GM12873 (cell line): ENCODE results near the gene TRIM68.

Experiments used
- TF ChIP-seq, protein P1 (sequence below): IDR thresholded peaks from 2 replicates; pipeline ENCODE4 v1.5.1; 2012; ENCODE audit warnings: low read depth, mild to moderate bottlenecking, moderate library complexity, low read length, control low read depth; ENCODE audit not compliant: insufficient read depth; ENCODE audit errors: missing control alignments

The TRIM68 gene

DNA sequence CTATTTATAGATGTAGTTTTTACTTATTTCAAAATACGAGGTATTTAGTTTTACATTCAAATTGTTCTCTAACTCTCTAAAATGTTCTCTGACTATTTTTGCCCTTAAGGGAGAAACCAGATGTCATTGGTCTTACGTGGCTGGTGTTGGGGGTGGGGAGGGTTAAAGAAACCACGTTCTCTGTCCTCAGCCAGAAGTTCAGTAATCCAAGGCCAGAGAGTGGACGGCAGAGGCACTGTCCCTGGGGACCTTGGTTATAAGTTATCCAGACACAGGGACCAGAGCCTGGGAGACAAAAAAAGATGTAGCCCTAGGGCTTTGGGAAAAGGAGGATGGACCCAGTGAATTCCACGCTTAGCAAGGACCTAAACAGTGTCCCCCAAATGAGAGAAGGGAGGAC is 35.0 kb upstream of the TRIM68 start:
- TF ChIP-seq, protein P1, sequence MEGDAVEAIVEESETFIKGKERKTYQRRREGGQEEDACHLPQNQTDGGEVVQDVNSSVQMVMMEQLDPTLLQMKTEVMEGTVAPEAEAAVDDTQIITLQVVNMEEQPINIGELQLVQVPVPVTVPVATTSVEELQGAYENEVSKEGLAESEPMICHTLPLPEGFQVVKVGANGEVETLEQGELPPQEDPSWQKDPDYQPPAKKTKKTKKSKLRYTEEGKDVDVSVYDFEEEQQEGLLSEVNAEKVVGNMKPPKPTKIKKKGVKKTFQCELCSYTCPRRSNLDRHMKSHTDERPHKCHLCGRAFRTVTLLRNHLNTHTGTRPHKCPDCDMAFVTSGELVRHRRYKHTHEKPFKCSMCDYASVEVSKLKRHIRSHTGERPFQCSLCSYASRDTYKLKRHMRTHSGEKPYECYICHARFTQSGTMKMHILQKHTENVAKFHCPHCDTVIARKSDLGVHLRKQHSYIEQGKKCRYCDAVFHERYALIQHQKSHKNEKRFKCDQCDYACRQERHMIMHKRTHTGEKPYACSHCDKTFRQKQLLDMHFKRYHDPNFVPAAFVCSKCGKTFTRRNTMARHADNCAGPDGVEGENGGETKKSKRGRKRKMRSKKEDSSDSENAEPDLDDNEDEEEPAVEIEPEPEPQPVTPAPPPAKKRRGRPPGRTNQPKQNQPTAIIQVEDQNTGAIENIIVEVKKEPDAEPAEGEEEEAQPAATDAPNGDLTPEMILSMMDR, result no peak

DNA sequence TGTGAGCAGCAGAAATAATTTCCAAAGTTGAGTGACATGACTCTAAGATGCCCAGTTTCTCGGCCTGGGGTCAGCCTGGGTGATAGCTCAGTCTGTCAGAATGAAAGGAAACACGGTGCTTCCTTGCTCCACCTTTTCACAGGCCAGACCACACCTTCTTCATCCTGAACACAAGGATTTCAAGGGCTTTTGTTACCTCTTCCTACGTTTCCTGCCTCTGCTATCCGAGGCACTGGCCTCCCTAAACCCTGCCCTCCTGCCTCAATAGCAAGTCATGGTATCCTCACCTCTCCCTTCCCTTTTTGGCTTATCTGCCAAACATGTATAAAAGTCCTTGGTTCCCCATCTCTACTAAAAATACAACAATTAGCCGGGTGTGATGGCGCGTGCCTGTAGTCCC is 34.0 kb upstream of the TRIM68 start:
- TF ChIP-seq, protein P1, result no peak

DNA sequence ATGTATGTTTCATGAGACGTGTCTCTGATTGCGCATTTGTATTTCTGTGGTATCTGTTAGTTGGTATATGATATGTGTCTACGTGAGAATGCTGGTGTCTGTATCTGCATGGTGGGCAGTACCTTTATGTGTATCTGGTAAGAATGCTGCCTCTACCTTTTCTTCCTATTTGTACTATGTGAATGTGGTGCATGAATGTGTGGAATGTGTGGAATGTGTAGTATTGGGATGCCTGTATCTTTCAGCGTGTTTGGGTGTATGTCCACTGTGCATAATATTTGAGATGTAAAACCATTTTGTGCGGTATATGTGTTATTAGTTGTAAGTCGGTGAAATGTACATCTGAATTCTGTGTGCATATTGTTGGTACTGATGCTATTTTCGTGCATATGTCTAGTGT is 33.5 kb upstream of the TRIM68 start:
- TF ChIP-seq, protein P1, result no peak

DNA sequence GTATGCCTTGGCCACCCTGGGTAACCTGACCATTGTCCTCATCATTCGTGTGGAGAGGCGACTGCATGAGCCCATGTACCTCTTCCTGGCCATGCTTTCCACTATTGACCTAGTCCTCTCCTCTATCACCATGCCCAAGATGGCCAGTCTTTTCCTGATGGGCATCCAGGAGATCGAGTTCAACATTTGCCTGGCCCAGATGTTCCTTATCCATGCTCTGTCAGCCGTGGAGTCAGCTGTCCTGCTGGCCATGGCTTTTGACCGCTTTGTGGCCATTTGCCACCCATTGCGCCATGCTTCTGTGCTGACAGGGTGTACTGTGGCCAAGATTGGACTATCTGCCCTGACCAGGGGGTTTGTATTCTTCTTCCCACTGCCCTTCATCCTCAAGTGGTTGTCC is 31.9 kb upstream of the TRIM68 start:
- TF ChIP-seq, protein P1, result no peak

DNA sequence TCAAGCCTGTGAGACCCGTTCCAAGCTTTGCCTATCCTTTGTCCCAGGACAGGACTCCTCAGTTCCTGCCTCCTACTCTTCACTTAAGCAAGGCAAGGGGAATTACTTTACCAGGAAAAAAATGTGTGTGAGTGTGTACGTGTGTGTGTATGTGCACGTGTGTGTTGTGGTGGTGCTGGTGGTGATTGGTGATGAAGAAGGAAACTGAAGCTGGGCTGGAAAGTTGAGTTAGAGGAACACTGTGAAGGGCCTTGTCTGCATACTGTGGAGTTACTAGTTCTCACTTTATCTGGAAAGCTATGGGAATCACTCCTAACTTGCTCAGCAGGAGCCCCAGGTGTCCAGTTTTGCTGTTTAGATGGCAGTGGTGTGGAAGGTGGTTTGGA is 29.6 kb upstream of the TRIM68 start:
- TF ChIP-seq, protein P1, result no peak

DNA sequence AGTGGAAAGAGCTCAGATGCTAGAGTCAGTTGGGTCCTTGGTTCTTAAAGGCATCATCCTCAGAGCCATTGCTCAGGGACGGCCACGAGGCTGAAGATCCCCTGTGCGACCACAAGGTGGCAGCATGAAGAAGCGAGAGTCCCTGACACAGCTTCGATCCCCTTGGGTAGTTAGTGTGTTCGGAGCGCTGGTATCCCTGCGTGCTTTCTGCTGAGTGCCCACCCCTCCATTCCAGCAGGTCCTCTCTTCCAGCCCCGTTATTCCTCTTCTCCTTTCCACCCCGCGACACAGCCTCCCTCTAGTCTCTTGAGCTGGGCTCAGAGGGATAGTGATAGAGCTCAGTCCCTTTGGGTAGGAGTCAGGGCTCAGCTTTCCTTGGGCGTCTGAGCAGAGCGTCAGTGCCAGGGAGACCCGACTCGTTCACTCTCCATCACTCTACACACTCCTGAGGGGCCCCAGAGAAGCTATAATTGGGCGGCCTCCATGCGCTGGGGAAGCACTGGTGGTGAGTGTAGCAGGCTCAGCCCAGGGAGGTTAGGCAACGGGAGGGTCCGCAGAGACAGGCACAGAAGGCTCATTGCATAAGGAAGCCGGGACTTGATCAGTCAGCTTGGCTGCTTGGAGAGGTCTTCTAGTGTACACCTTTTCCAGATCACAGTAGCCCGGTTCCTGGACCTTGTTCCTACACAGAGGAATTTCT is 29.1 kb upstream of the TRIM68 start, which contains the start of gene OR51D1:
Gene OR51D1 (plus strand): TSS at position 516 of the 700 bp plus-strand sequence. CDS start 2,314 bp downstream, outside the sequence.
- TF ChIP-seq, protein P1, result peak; percentile 99

DNA sequence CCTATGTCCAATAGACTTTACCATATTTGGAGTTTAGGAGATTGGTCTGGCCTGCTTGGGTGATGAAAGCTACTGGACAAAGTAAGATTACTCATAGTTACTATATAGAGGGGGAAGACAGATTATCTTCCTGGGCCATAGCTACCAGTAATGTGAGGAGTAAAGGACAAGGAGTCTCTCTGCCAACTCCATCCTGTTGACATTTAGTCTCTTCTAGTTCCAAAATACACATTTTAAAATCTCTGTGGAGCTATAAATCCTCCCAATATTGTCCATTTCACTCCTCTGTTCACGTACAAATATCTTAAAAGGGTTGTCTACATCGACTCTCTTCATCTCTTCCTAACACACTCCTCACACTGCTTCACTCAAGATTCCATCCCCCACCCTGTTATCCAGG is 28.1 kb upstream of the TRIM68 start:
- TF ChIP-seq, protein P1, result no peak
